Dedifferentiated amniotic fluid mesenchymal stem cell (primary cell): ENCODE measurements around the gene IMMT.

Experiments
- DNase-seq: peaks from one replicate; pipeline ENCODE4 v3.0.0-alpha.2; 2016; ENCODE audit errors: extremely low spot score

IMMT gene

DNA sequence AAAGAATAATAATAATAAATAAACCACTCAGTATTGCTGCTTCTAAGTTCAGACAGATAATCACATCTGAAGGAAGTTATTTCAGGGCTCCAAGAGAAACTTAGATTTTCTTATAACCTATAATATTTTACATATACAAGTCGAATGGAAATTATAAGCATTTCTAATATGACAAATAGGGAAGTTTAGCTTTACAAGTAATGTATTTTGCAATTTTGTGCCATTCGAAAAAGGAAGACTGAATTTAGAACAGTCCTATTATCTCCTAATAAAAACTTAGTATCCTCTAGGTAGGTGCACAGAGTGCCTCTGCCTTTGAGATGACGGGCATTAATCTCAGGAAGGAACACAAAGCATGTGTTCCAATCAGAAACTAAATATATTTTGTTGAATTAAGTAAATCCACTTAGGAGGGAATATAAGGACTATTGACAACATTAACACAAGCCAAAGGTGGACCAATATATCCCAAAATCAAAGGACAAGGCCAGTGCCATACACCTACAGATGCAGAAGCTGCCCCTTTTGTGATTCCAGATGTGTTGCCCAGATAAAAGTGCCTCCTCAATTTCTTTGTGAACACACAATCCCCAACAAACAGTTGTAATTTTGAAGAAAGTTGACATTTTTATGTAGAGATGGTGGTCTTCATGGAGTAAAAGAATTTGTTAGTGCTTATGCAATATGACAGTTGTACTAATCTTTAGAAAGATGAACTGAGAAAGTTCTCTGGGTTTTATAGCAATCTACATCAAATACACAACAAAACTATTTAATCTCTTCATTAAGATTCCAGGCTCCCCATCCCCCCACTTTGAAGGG is 52.6 kb downstream of the IMMT start:
- DNase-seq = no peak

- no peak for DNase-seq
Measured at GRCh38 chr2:86140969-86141392, 54.3 kb downstream of the IMMT start.

- no peak for DNase-seq
Measured at GRCh38 chr2:86139981-86140380, 55.3 kb downstream of the IMMT start.

GRCh38 chr2:86138736-86139625 is 56.3 kb downstream of the IMMT start:
- no peak for DNase-seq

DNA sequence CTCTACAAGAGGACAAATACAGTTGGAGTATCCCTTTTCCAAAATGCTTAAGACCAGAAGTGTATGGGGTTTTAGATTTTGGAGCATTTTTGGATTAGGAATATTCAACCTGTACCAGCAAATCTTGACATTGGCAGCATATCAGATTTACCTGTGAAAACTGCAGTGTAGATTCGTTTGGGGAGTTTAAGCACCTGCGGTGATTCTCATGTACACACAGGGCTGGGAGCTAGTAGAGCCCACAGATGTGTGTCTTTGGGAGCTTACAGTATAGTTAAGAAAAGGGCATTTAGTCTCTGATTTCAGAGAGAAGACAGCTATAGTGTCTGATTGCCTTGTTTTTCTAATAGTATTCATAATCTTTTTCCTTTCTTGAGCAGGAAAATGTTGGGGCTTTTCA is 59.1 kb downstream of the IMMT start:
- no peak for DNase-seq

- no peak for DNase-seq
Measured at GRCh38 chr2:86135653-86136052, 59.6 kb downstream of the IMMT start.

DNA sequence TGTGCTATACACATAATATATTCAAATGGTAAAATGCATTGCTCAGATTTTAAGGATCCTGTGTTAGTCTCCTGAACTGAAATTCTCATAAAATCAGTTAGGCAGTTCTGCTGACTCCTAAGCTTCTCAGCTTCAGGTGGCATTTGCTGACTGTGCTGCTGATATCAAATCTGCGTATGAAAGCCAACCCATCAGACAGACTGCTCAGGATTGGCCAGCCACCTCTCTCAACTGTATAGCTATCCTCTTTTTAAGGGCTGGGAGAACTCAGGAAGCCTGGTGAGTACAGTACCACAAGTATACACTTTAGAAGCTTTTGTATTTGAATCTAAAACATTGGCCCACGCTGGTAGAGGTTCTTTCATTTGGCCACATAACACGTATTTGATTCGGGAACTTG is 60.6 kb downstream of the IMMT start:
- DNase-seq = no peak

GRCh38 chr2:86124683-86125082 is 70.6 kb downstream of the IMMT start:
- no peak for DNase-seq

- DNase-seq = no peak
Measured at GRCh38 chr2:86123328-86123925, 71.8 kb downstream of the IMMT start.

GRCh38 chr2:86118130-86118529 is 77.1 kb downstream of the IMMT start:
- DNase-seq = no peak

DNA sequence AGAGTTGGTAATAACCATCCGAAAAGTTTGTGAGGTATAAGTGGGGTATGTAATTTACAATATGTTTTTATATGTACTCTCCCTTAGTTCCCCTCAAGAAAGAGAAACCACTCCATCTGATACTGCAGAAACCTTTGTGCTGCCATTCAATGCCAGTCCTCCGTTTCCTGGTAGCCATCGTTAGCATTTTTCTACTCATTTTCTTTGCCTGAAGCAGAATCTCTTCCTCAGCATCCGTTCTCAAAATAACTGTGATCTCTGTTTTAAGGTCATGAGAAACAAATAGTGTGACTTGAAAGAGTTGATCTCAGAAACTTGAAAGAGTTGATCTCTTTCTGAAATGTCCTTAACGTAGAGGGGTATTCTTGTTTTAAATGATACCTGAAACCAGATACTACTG is 88.2 kb downstream of the IMMT start:
- DNase-seq = no peak

GRCh38 chr2:86105969-86106945 is 89.0 kb downstream of the IMMT start, which contains the start of gene PTCD3:
Gene PTCD3, plus strand, starts transcription at chr2:86106235. Its CDS starts 13 bp downstream, at chr2:86106248.
- peak; percentile 98 for DNase-seq

DNA sequence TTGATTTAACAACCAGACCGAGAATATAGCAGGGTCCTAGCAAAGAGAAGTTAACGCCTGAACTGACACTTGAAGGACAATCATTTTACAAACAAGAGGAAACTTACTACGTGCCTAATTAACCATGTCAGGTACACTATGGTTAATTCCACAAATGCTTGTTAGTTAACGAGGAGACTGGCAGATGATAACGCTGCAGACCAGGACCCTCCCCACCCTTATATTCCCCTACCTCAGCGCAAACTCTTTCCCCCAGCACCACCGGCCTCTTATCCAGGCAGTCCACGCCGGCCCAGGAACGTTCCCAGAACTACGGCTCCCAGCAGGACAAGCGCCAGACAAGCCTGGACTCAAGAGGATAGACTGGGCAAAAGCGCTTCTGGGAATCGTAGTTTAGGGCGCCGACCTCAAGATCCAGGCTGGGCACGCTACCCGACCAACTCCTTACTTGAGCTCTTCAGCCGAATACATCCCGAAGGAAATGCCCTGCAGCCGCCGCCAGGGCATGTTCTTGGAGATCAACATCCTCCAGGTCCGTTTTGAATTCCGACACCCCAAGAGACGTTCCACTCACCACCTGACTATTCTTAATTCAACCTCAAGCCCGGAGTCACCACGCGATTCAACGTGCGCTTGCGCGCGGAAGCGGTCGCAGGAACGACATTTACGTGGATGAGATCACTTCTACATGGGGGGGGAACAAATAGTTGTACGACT is 89.9 kb downstream of the IMMT start, which contains the start of gene POLR1A:
TSS of gene POLR1A (minus strand) at position 635 of the 717 bp plus-strand sequence. CDS start at position 525, 110 bp downstream.
- peak; percentile 95 for DNase-seq

GRCh38 chr2:86102157-86102556 is 93.1 kb downstream of the IMMT start:
- no peak for DNase-seq

DNA sequence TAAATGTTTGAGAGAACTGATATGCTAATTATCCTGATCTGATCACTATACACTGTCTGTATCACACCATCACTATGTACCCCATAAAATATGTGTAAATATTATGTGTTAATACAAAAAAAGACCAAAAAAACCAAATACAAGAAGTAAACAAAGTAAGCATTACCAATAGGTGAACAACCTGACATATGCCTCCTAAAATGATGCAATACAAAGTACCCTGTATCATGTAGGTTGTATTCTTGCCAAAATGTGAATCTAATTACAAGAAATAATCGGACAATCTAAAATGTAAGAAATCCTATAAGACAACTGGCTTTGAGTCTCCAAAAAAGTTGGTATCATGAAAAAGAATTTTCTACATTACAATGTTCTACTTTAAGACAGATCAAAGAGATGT is 97.3 kb downstream of the IMMT start:
- DNase-seq = no peak

DNA sequence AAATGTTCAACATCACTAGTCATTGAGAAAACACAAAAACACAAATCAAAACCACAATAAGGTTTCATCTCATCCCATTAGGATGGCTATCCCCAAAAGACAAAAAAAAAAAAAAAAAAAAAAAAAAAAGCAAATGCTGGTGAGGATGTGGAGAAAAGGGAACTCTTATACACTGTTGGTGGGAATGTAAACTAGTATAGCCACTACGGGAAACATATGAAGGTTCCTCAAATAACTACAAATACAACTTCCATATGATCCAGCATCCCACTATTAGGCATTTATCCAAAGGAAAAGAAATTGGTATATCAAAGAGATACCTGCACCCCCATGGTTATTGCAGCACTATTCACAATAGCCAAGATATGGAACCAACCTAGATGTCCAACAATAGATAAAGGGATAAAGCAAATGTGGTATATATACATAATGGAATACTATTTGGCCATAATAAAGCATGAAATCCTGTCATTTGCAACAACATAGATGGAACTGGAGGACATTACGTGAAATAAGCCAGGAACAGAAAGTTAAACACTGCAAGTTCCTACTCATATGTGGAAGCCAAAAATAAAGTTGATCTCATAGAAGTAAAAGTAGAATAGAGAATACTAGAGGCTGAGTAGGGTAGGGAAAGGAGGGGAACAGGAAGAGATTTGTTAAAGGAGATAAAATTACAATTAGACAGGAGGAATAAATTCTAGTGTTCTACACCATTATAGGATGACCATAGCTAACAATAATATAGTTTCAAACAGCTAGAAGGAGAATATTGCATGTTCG is 98.0 kb downstream of the IMMT start:
- DNase-seq = no peak

GRCh38 chr2:86094229-86094628 is 101.0 kb downstream of the IMMT start:
- DNase-seq = no peak
